ENCODE data around the gene EVPL. TPM values are rescaled to one million over a fixed set of nuclear protein-coding genes. Genes with fewer than 3 reads are reported as not detected.

EVPL gene
- 1 to 10 TPM; 1.6 to 8.0 (median 3.9) TPM for total RNA-seq

- H3K36me3 ChIP-seq = no peaks in the 10 kb centered on the region
- no peaks in the 10 kb centered on the region for H3K9me3 ChIP-seq
- H3K4me3 ChIP-seq = peak within 1 kb of the TSS in 2 of 3 donors; percentile 43 to 58
- no peak for TF ChIP-seq POLR2AphosphoS5 (IDR thresholded peaks at IDR 0.05)
- TF ChIP-seq CTCF (IDR thresholded peaks at IDR 0.05) = no peak
- no peak for TF ChIP-seq POLR2A (IDR thresholded peaks at IDR 0.05)
- H3K27ac ChIP-seq = peak within 1 kb of the TSS; percentile 50 to 66
- H3K27me3 ChIP-seq = no peaks in the 10 kb centered on the region
- H3K4me1 ChIP-seq = no peaks in the 10 kb centered on the region
- DNase-seq (ENCODE audit: low spot score in 2 of 2) = peak; percentile 71 to 82
- intact Hi-C loops (cut with DNase I; ENCODE audit: low total_unique reads) = no loop called here
These were observed at the start of gene EVPL for GRCh38 chr17:76027159-76027839. Gene EVPL, minus strand, starts transcription at chr17:76027306. Its CDS starts 108 bp downstream, at chr17:76027198.

- Histone ChIP-seq H3K4me1 (peaks cover 14 to 27% of the 10 kb centered on the region in 2 donors), H3K27ac (no peak overlapping the region), H3K9me3 (no peaks in the 10 kb centered on the region), H3K27me3 (peaks cover 26 to 60% of the 10 kb centered on the region in 2 donors), H3K36me3 (no peaks in the 10 kb centered on the region), H3K4me3 (peak overlapping the region in 1 of 3 donors; percentile 58)
- intact Hi-C loops (cut with DNase I; ENCODE audit: low total_unique reads) = no loop called here
- TF ChIP-seq POLR2AphosphoS5 (IDR thresholded peaks at IDR 0.05) (no peak), CTCF (IDR thresholded peaks at IDR 0.05) (no peak), POLR2A (IDR thresholded peaks at IDR 0.05) (no peak)
- no peak for DNase-seq (ENCODE audit: low spot score in 2 of 2)
These were observed 49.1 kb upstream of the EVPL start for GRCh38 chr17:76076146-76076764.

- TF ChIP-seq POLR2AphosphoS5 (IDR thresholded peaks at IDR 0.05) (no peak), POLR2A (IDR thresholded peaks at IDR 0.05) (no peak), CTCF (IDR thresholded peaks at IDR 0.05) (no peak)
- Histone ChIP-seq H3K36me3 (no peaks in the 10 kb centered on the region), H3K27ac (no peak overlapping the region), H3K9me3 (no peaks in the 10 kb centered on the region), H3K27me3 (peaks cover 26 to 60% of the 10 kb centered on the region in 2 donors), H3K4me1 (peaks cover 14 to 34% of the 10 kb centered on the region in 2 donors), H3K4me3 (peak overlapping the region in 2 of 3 donors; percentile 15 to 58)
- DNase-seq (ENCODE audit: low spot score in 2 of 2) = no peak
- intact Hi-C loops (cut with DNase I; ENCODE audit: low total_unique reads) = no loop called here
These were observed 48.4 kb upstream of the EVPL start for GRCh38 chr17:76075364-76076145.

DNA sequence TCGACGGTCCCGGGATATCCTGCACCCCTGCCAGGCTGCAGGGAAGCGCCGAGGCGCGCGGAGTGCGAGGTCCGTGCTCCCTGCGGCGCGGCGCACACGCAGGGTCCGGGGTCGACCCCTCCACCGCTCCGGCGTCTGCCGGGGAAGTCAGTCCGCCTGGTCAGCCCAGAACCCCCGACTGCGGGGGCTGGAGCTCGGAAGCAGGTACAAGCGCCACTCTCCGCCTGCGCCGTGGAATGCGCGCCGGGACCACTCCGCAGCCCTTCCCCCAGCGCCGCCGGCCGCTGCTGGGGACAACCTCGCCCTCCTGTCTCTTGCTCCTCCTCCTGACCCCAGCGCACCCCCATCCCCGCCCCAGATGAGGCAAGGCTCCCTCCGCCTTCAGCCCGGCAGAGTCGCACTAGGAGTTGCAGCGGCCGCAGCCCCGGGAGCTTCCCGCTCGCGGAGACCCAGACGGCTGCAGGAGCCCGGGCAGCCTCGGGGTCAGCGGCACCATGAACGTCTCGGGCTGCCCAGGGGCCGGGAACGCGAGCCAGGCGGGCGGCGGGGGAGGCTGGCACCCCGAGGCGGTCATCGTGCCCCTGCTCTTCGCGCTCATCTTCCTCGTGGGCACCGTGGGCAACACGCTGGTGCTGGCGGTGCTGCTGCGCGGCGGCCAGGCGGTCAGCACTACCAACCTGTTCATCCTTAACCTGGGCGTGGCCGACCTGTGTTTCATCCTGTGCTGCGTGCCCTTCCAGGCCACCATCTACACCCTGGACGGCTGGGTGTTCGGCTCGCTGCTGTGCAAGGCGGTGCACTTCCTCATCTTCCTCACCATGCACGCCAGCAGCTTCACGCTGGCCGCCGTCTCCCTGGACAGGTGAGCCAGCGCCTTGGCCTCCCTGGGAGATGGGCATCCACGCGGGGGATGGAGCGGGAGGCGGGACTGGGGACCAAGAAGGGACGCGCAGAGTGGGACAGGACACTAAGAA is 47.6 kb upstream of the EVPL start, which contains the start of gene GALR2:
TSS of gene GALR2 (plus strand) at position 392 of the 974 bp plus-strand sequence. CDS start at position 495, 103 bp downstream.
- intact Hi-C loops (cut with DNase I; ENCODE audit: low total_unique reads) = no loop called here
- peaks cover 26 to 60% of the 10 kb centered on the region in 2 donors for H3K27me3 ChIP-seq
- no peak for DNase-seq (ENCODE audit: low spot score in 2 of 2)
- H3K4me3 ChIP-seq = peak within 1 kb of the TSS in 2 of 3 donors; percentile 15 to 58
- no peaks in the 10 kb centered on the region for H3K36me3 ChIP-seq
- H3K27ac ChIP-seq = no peak within 1 kb of the TSS
- TF ChIP-seq POLR2AphosphoS5 (IDR thresholded peaks at IDR 0.05) = no peak
- no peak for TF ChIP-seq CTCF (IDR thresholded peaks at IDR 0.05)
- no peak for TF ChIP-seq POLR2A (IDR thresholded peaks at IDR 0.05)
- peaks cover 14 to 38% of the 10 kb centered on the region in 2 donors for H3K4me1 ChIP-seq
- H3K9me3 ChIP-seq = no peaks in the 10 kb centered on the region
